Omental fat pad (tissue), 4 donors: ENCODE data around the gene CLEC20A. TPM values are rescaled to one million over a fixed set of nuclear protein-coding genes. Genes with fewer than 3 reads are reported as not detected.

Experiments used
- ATAC-seq: fragments of 150-250 bp; one replicate; pipeline ENCODE4 v1.9.1; 2016; ENCODE audit warnings: mild to moderate bottlenecking, moderate library complexity; ENCODE audit not compliant: low FRiP score
- DNase-seq: peaks from one replicate; pipeline ENCODE4 v3.0.0-alpha.2; 2019; ENCODE audit warnings: low spot score
- total RNA-seq, 4 donors: library from RNA; depleted of rRNA; stranded (reverse); fragments of >200 nt; gene quantifications; one replicate each; pipeline ENCODE4 v1.1.0, GENCODE V29; 2016
- TF ChIP-seq, protein P1 (sequence below), 3 donors: fragments of 450-650 bp; IDR thresholded peaks; one replicate each; pipeline ENCODE4 v1.5.1; 2016 to 2017; ENCODE audit warnings: antibody characterized with exemption in 3 of 3, mild to moderate bottlenecking in 3 of 3, moderate library complexity in 2 of 3

The CLEC20A gene
- not detected for total RNA-seq

DNA sequence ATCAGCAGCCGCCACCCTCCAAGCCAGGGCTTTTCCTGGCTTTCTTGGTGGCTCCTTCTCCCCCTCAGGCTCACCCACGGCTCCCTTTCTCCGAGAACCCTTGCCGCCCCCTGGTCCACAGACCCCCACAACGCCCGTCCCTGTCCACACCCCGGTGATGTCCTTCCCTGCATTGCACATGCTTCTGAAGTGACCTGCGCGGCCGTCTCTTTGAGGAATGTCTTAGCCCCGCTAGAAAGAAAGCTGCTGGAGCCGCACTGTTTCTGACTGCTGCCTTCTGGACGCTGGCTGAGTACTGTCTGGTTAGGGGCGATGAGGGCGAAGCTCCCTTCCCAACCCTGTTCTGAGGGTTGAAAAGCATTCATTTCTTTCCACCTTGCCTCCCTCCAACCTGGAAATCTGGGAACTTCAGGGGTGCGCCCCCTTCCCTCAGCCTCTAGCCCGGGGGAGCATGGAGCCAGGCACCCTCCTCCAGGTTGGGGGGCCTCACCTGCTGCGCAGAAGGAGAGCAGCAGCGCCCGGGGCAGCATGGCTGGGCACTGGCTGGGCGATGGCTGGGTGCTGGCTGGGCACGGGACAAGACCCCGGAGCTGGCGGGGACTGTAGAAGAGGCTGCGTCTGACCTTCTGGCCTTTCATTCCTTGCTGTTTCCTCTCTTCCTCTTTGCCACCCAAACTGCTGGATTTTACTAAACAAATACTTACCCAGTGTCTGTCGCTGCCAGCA lies at the start of gene CLEC20A:
TSS of gene CLEC20A (minus strand) at position 555 of the 726 bp plus-strand sequence. CDS start at position 530, 25 bp downstream.
- ATAC-seq (no peak), DNase-seq (no peak)
- TF ChIP-seq, protein P1, sequence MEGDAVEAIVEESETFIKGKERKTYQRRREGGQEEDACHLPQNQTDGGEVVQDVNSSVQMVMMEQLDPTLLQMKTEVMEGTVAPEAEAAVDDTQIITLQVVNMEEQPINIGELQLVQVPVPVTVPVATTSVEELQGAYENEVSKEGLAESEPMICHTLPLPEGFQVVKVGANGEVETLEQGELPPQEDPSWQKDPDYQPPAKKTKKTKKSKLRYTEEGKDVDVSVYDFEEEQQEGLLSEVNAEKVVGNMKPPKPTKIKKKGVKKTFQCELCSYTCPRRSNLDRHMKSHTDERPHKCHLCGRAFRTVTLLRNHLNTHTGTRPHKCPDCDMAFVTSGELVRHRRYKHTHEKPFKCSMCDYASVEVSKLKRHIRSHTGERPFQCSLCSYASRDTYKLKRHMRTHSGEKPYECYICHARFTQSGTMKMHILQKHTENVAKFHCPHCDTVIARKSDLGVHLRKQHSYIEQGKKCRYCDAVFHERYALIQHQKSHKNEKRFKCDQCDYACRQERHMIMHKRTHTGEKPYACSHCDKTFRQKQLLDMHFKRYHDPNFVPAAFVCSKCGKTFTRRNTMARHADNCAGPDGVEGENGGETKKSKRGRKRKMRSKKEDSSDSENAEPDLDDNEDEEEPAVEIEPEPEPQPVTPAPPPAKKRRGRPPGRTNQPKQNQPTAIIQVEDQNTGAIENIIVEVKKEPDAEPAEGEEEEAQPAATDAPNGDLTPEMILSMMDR (IDR thresholded peaks at IDR 0.05): no peak

DNA sequence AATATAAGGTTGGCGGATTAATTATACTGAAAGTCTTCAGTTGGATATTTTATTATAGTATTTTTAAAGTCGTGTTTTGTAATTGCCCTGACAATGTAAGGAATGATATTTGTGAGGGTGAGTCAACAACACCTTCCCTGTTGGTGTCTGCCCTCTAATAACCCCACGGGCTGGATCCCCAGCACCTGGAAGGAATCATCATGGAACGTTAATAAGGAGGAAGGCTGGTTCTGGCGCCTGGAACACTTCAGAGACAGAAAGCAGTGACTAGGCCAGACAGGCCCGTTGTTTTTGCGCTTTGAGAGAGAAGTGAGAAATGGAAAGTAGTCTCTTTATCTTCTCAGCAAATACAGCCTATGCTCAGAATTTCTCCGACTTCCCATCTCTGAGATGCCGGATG lies 47.8 kb upstream of the CLEC20A start:
- ATAC-seq (no peak), DNase-seq (no peak)
- TF ChIP-seq, protein P1 (IDR thresholded peaks at IDR 0.05): no peak

DNA sequence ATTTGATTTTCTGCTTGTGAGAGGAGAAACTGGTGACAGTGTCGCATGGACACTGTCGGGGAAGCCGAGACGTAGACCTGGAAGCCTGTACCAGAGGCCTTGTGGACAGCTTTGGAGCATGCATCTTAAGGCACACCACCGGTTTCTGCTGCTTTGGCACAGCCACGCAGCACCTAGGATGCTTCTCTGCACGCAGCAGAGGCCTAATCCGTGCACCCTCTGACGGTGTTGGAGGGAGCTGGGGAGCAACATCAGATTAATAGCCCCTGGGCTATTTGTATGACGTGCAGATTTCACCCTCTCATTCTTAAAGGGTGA lies 46.5 kb upstream of the CLEC20A start:
- TF ChIP-seq, protein P1 (IDR thresholded peaks at IDR 0.05): no peak
- DNase-seq (no peak), ATAC-seq (no peak)

DNA sequence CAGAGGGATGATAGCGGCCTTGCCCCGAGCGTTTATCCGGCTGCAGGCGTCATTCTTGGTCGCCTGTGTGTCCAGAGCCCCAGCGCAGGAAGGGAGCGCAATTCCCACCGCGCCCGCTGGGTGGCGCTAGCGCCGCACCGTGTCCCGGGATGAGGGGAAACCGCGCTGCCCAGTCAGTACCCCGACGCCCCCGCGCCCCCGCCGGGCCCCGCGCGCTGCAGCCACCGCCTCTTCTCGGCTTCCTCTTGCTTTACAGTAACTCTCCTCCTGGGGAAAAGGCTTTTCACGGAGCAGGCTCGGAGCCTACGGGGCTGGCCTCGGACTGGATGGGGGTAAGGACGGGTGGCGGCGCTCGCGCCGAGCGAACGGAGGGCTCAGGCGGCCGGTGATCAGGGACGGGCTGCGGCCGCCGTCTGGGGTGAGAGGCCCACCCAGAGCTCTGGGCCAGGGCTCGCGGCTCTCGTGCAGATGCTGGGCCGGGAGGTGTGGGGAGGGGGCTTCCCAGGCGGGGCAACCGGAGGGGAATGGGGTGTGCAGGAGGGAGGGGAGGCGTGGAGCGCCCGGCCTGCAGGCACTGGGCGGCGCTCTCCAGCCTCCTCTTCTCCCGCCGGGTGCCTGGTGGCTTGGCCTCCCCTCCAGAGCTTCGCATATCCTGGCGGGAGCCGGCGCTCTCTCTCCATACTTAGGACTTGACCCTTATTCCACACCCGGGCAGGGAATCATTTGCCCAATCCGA lies 46.0 kb upstream of the CLEC20A start:
- DNase-seq (peak; percentile 96), ATAC-seq (peak; percentile 87)
- TF ChIP-seq, protein P1 (IDR thresholded peaks at IDR 0.05): peak in 2 of 3 donors; percentile 87 to 97

DNA sequence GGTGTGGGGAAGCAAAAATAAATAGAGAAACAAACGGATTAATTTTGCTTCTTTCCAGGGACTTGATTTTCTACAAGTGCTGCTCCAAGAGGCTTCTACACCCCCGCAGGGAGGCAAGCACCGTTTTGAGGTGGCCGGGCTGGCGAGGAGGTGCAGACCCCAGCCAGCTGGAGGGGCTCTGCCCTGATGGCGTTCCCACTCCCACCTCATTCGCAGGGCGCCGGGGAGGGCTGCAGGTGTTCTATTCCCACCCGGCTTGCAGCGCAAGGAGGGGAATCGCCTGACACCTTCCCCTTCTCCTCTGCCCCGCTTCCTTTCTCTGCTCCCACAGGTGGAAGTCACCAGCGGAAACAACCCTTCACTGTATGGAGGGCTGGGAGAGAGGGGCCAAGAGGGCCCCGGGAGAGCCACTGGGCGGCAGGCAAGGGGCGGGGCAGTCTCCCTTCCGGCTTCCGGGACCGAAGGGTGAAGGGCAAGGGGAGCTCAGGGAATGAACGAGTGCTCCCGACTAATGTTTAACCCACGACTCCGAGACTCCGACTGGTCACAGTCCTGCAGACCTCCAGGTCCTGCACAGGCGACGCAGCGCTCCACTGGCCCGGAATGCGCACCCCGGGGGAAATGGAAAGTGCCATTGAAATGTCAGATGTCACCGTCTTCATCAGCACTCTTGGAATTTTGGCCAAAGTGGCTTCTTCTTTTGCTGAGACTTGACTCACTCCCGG lies 45.2 kb upstream of the CLEC20A start:
- DNase-seq (no peak), ATAC-seq (no peak)
- TF ChIP-seq, protein P1 (IDR thresholded peaks at IDR 0.05): no peak

DNA sequence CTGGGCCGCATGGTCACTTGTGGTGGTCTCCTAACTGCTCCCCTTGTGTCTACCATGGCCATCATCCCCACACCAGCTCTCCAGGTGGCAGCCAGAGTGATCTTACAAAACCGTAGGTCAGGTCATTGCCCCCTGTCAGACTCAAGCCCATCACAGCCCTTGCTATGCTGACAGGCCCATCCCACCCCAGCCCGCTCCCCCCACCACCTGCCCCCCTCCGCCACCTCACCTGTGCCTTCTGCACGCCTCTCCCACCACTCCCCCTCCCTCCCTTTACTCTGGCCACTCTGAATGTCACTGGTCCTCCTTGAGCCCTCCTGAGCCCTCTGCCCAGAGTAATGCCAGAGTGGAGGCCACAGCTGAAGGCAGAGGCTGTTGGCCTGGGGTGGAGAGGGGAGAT lies 44.6 kb upstream of the CLEC20A start:
- ATAC-seq (no peak), DNase-seq (no peak)
- TF ChIP-seq, protein P1 (IDR thresholded peaks at IDR 0.05): no peak
